HCT116 (cell line): ENCODE results near the gene AAK1.

Experiments used
- EZH2 ChIP-seq: fragments of 200-600 bp; sonication (generic); IDR thresholded peaks from 2 replicates; pipeline ENCODE4 v1.6.1; 2017; ENCODE audit warnings: antibody characterized with exemption, mixed run types
- JUND ChIP-seq: IDR thresholded peaks from 2 replicates; pipeline ENCODE4 v1.6.1; 2012
- POLR2A ChIP-seq: IDR thresholded peaks from 2 replicates; pipeline ENCODE4 v1.7.0; 2011; ENCODE audit warnings: borderline replicate concordance; ENCODE audit not compliant: insufficient read depth, insufficient read length; ENCODE audit errors: extremely low read depth
- POLR2AphosphoS5 ChIP-seq: IDR thresholded peaks from 2 replicates; pipeline ENCODE4 v1.6.1; 2011; ENCODE audit warnings: mild to moderate bottlenecking, low read depth, low read length, moderate library complexity
- YY1 ChIP-seq: IDR thresholded peaks from 2 replicates; pipeline ENCODE4 v1.6.1; 2011; ENCODE audit warnings: low read length, low read depth, moderate library complexity, mild to moderate bottlenecking; ENCODE audit not compliant: insufficient replicate concordance; ENCODE audit errors: extremely low read depth
- ZFX ChIP-seq: fragments of 450-650 bp; IDR thresholded peaks from 2 replicates; pipeline ENCODE4 v1.6.1; 2017
- ZNF274 ChIP-seq: fragments of 200-500 bp; sonication (Bioruptor generic); IDR thresholded peaks from 2 replicates; pipeline ENCODE4 v1.6.1; 2014; ENCODE audit warnings: mild to moderate bottlenecking, low read depth, low read length, inconsistent platforms
- TF ChIP-seq, protein P1 (sequence below), 3 experiments: fragments of 200-600 bp in 1 of 3; sonication (generic) in 1 of 3; IDR thresholded peaks in 2 of 3; conservative IDR thresholded peaks in 1 of 3; 2 replicates each; pipeline ENCODE4 v1.5.1; 2012 to 2017; ENCODE audit warnings: low read depth in 2 of 3, low read length in 2 of 3, antibody characterized with exemption in 1 of 3, borderline replicate concordance in 1 of 3, control low read depth in 1 of 3, mild to moderate bottlenecking in 1 of 3, mixed read lengths in 1 of 3, mixed run types in 1 of 3, moderate library complexity in 1 of 3; ENCODE audit not compliant: insufficient read depth in 1 of 3
- TF ChIP-seq, protein P2 (sequence below): IDR thresholded peaks from 2 replicates; pipeline ENCODE4 v1.6.1; 2012; ENCODE audit warnings: low read depth
- TF ChIP-seq, protein P3 (sequence below): IDR thresholded peaks from 2 replicates; pipeline ENCODE4 v1.6.1; 2012

DNA sequence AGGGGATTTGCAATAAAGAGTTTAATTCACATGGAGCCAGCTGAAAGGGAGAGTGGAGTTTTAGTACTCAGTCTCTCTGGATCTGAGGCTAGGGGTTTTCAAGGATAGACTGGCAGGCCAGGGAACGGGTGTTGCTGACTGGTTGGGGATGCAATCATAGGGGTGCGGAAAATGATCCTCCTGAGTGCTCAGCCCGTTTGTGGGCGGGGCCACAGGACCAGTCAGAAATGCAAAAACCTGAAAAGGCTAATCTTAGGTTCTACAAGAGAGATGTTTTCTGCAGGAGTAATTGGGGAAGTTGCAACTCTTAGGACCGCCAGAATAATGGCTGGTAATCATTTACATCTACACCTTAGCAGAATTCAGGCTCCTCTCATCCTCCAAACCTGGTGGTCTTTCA lies 208.8 kb downstream of the AAK1 start:
- no peak for TF ChIP-seq POLR2AphosphoS5
- TF ChIP-seq, protein P1, sequence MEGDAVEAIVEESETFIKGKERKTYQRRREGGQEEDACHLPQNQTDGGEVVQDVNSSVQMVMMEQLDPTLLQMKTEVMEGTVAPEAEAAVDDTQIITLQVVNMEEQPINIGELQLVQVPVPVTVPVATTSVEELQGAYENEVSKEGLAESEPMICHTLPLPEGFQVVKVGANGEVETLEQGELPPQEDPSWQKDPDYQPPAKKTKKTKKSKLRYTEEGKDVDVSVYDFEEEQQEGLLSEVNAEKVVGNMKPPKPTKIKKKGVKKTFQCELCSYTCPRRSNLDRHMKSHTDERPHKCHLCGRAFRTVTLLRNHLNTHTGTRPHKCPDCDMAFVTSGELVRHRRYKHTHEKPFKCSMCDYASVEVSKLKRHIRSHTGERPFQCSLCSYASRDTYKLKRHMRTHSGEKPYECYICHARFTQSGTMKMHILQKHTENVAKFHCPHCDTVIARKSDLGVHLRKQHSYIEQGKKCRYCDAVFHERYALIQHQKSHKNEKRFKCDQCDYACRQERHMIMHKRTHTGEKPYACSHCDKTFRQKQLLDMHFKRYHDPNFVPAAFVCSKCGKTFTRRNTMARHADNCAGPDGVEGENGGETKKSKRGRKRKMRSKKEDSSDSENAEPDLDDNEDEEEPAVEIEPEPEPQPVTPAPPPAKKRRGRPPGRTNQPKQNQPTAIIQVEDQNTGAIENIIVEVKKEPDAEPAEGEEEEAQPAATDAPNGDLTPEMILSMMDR (IDR thresholded peaks at IDR 0.05 in 2 of 3, conservative IDR thresholded peaks at IDR 0.05 in 1 of 3; ENCODE audit: borderline replicate concordance in 1 of 3, insufficient read depth in 1 of 3, low read depth in 2 of 3, low read length in 2 of 3), result no peak
- no peak for TF ChIP-seq ZNF274
- TF ChIP-seq ZFX, result no peak
- no peak for TF ChIP-seq POLR2A
- TF ChIP-seq, protein P2, sequence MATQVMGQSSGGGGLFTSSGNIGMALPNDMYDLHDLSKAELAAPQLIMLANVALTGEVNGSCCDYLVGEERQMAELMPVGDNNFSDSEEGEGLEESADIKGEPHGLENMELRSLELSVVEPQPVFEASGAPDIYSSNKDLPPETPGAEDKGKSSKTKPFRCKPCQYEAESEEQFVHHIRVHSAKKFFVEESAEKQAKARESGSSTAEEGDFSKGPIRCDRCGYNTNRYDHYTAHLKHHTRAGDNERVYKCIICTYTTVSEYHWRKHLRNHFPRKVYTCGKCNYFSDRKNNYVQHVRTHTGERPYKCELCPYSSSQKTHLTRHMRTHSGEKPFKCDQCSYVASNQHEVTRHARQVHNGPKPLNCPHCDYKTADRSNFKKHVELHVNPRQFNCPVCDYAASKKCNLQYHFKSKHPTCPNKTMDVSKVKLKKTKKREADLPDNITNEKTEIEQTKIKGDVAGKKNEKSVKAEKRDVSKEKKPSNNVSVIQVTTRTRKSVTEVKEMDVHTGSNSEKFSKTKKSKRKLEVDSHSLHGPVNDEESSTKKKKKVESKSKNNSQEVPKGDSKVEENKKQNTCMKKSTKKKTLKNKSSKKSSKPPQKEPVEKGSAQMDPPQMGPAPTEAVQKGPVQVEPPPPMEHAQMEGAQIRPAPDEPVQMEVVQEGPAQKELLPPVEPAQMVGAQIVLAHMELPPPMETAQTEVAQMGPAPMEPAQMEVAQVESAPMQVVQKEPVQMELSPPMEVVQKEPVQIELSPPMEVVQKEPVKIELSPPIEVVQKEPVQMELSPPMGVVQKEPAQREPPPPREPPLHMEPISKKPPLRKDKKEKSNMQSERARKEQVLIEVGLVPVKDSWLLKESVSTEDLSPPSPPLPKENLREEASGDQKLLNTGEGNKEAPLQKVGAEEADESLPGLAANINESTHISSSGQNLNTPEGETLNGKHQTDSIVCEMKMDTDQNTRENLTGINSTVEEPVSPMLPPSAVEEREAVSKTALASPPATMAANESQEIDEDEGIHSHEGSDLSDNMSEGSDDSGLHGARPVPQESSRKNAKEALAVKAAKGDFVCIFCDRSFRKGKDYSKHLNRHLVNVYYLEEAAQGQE, result no peak
- no peak for TF ChIP-seq EZH2
- no peak for TF ChIP-seq YY1
- no peak for TF ChIP-seq JUND
- TF ChIP-seq, protein P3, sequence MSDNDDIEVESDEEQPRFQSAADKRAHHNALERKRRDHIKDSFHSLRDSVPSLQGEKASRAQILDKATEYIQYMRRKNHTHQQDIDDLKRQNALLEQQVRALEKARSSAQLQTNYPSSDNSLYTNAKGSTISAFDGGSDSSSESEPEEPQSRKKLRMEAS, result no peak
